HG03025 (cell line): ENCODE results near the gene DLK2.

ENCODE experiments used
- ATAC-seq: cut with Tn5 transposase; IDR thresholded peaks from one replicate; pipeline ENCODE4 v1.9.1; 2021; ENCODE audit warnings: mild to moderate bottlenecking, moderate library complexity; ENCODE audit not compliant: unreplicated experiment, low FRiP score

Gene DLK2

GRCh38 chr6:43454696-43455530 is 435 bp downstream of the DLK2 start:
- ATAC-seq: peak; percentile 27

- ATAC-seq: peak; percentile 53
Observed at GRCh38 chr6:43454290-43454695, 1.1 kb downstream of the DLK2 start.

DNA sequence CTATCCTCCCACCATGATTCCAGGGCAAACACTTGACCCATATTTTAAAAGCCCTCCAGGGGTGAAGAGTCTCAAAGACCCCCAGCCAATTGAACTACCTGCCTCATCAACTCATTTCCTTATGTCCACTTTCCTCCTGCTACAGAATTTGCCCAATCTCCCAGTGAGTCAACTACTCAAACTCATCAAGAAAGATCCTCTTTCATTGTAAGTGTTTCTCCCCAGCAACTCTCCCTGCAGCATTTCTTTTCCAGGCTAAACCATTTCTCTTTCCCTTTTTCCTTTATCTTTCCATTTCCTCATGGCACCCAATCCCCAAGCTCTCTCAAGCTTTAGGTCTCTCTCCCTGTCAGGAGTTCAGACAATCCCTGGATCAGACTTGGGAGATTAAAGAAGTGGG is 1.5 kb downstream of the DLK2 start:
- ATAC-seq: no peak

- no peak for ATAC-seq
Observed at GRCh38 chr6:43452896-43453295, 2.5 kb downstream of the DLK2 start.

- ATAC-seq: no peak
Observed at GRCh38 chr6:43451939-43452338, 3.4 kb downstream of the DLK2 start.

DNA sequence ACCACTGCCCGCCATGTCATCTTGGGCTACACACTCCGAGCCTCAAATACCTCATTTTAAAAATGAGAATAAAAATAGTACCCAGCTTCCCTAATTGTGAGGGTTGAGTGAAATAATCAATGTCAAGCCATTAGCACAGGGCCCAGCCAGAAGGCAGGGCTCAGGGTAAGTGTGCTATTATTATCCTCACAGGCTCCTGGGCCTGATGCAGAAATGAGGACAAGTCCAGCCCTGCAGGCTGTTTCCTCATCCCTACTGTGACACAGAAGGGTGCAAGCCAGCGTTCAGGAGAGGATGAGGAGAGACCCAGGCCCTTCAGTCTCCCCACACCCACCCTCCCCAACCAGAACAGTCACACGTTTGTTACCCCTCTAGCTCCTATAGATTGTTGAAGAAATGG is 4.0 kb downstream of the DLK2 start:
- no peak for ATAC-seq

- ATAC-seq: no peak
Observed at GRCh38 chr6:43450699-43451131, 4.6 kb downstream of the DLK2 start.

DNA sequence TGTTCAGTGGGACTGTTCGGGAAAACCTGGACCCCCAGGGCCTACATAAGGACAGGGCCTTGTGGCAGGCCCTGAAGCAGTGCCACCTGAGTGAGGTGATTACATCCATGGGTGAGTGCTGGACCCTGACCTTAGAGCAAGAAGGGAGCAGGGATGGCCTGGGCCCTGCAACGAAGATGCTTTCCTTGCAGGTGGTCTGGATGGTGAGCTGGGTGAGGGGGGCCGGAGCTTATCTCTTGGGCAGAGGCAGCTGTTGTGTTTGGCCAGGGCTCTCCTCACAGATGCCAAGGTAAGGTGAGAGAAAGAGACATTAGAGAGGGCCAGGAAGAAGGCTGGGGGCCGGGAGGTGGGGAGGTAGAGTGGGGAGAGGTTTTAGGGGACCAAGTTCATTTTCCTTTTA is 6.4 kb downstream of the DLK2 start:
- no peak for ATAC-seq

GRCh38 chr6:43447604-43448003 is 7.7 kb downstream of the DLK2 start:
- no peak for ATAC-seq

- ATAC-seq: no peak
Observed at GRCh38 chr6:43445576-43445975, 9.8 kb downstream of the DLK2 start.

DNA sequence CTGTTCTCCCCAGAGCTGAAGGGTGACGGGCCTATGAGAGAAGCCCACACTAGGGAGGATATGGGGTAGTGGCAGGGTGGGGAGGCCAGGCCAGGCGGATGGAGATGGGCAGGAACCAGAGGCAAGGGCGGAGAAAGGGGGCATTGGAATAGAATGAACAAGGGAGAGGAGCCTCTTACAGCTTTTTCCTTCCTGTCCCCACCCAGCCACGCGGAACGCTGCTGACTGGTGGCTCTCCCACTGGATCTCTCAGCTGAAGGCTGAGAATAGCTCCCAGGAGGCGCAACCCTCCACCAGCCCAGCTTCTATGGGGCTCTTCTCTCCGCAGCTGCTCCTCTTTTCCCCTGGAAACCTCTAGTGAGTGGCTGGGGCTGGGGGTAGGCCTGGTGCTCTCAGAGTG is 10.8 kb downstream of the DLK2 start:
- ATAC-seq: no peak

- ATAC-seq: no peak
Observed at GRCh38 chr6:43444036-43444435, 11.3 kb downstream of the DLK2 start.

GRCh38 chr6:43442935-43443334 is 12.4 kb downstream of the DLK2 start:
- ATAC-seq: no peak

- no peak for ATAC-seq
Observed at GRCh38 chr6:43437700-43438099, 17.6 kb downstream of the DLK2 start.

GRCh38 chr6:43436577-43437282 is 18.6 kb downstream of the DLK2 start:
- ATAC-seq: no peak

GRCh38 chr6:43435682-43436437 is 19.5 kb downstream of the DLK2 start:
- ATAC-seq: no peak

GRCh38 chr6:43434943-43435342 is 20.4 kb downstream of the DLK2 start:
- no peak for ATAC-seq

DNA sequence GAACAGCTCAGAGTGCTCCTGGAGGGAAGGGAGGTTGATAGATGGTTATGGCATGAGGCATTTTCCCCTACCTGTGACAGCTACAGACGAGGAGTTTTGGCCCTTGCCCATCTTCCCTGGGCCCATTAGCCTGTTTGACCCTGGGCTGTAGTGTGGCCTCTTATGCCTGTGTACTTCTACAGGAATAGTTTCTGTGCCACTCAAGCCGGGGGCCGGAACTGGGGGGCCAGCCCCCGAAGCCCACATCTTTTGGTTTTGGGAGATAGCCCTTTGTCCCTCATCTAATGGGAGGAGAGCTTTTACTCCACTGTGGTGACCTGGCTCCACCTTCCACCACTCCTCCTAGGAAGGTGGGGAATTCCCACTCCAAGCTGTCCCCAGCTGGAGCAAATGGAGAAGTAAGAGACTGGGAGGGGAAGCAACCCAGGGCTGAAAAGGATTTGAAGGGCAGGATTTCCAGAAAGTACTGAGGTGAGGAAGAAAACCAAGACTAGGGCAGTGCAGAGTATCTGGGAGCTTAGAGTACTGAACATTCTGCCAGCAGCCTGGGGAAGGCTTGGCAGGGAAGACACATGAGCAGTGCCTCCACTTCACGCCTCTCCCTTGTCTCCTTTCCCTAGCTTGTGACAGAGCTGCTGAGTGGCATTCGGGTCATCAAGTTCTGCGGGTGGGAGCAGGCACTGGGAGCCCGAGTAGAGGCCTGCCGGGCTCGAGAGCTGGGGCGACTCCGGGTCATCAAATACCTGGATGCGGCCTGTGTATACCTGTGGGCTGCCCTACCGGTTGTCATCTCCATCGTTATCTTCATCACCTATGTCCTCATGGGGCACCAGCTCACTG is 21.1 kb downstream of the DLK2 start:
- ATAC-seq: no peak

- no peak for ATAC-seq
Observed at GRCh38 chr6:43433148-43433547, 22.2 kb downstream of the DLK2 start.
